ENCODE data around the gene STX2.

DNA sequence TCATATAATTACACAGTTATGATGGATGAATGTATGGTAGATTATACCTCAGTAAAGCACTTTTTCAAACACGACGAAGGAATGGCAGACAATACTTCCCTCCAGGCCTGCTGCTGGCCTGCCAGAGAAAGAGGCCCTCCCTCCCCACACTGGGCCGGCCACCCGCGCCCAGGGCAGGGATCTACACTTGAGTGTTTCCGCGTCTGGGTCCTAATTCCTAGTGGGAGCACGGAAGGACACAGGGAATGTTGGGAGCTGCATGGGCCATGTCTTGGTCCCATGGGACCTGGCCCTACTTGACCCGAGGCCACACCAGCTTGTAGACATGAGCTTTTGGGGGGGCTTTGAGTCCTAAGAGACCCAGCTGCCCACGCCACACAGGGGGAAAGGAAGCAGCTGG lies 52.0 kb downstream of the STX2 start:
- TF ChIP-seq NFYA (IDR thresholded peaks at IDR 0.05; ENCODE audit: borderline replicate concordance, low read depth, low read length): no peak
- TF ChIP-seq, protein P1, sequence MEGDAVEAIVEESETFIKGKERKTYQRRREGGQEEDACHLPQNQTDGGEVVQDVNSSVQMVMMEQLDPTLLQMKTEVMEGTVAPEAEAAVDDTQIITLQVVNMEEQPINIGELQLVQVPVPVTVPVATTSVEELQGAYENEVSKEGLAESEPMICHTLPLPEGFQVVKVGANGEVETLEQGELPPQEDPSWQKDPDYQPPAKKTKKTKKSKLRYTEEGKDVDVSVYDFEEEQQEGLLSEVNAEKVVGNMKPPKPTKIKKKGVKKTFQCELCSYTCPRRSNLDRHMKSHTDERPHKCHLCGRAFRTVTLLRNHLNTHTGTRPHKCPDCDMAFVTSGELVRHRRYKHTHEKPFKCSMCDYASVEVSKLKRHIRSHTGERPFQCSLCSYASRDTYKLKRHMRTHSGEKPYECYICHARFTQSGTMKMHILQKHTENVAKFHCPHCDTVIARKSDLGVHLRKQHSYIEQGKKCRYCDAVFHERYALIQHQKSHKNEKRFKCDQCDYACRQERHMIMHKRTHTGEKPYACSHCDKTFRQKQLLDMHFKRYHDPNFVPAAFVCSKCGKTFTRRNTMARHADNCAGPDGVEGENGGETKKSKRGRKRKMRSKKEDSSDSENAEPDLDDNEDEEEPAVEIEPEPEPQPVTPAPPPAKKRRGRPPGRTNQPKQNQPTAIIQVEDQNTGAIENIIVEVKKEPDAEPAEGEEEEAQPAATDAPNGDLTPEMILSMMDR (IDR thresholded peaks at IDR 0.05 in 2 of 3, conservative IDR thresholded peaks at IDR 0.05 in 1 of 3; ENCODE audit: control insufficient read depth in 2 of 3, extremely low read depth in 1 of 3, insufficient read depth in 1 of 3, low read depth in 3 of 3, low read length in 3 of 3): no peak
- no peak for TF ChIP-seq SIN3A (IDR thresholded peaks at IDR 0.05; ENCODE audit: low read depth, low read length)

Data from GM12878 (cell line).